Panc1 (cell line): ENCODE data around the gene IPO13. TPM values are rescaled to one million over a fixed set of nuclear protein-coding genes. Genes with fewer than 3 reads are reported as not detected.

Experiments used
- ATAC-seq: fragments of 200-7000 bp; cut with Tn5 transposase; 2 replicates; pipeline ENCODE4 v1.9.1; 2020; ENCODE audit warnings: mild to moderate bottlenecking, moderate library complexity
- BruUV-seq: library from RNA; stranded (reverse); fragments of 400-500 nt; replicated peaks from 2 replicates; lab custom pipeline; 2021; lab: Mats Ljungman, UMichigan
- CTCF ChIA-PET: fragments of 300-600 bp; sonication (Branson Sonifier 250); formaldehyde crosslinking; loops from one replicate; lab custom pipeline; 2022; ENCODE audit warnings: antibody characterized with exemption; lab: Charles Lee
- POLR2A ChIA-PET: fragments of 300-600 bp; sonication (Branson Sonifier 250); formaldehyde crosslinking; loops from one replicate; lab custom pipeline; 2022; ENCODE audit warnings: antibody characterized with exemption; lab: Charles Lee
- DNase-seq: peaks from one replicate; pipeline ENCODE4 v3.0.0-alpha.2; 2010; ENCODE audit warnings: low read depth, low spot score
- H3K27ac ChIP-seq: 2 replicates; pipeline ENCODE4 v1.5.1; 2011; ENCODE audit warnings: mild to moderate bottlenecking, low read length, inconsistent platforms
- H3K27me3 ChIP-seq: fragments of 200-500 bp; sonication (Bioruptor generic); 2 replicates; pipeline ENCODE4 v1.6.0; 2014; ENCODE audit warnings: low read length, inconsistent platforms; ENCODE audit not compliant: control insufficient read depth, insufficient read depth
- H3K36me3 ChIP-seq: fragments of 200-500 bp; sonication (Bioruptor generic); 2 replicates; pipeline ENCODE4 v1.5.1; 2014; ENCODE audit warnings: inconsistent platforms, mild to moderate bottlenecking, low read length, moderate library complexity; ENCODE audit not compliant: control insufficient read depth, insufficient read depth
- H3K4me1 ChIP-seq: 2 replicates; pipeline ENCODE4 v1.5.1; 2011; ENCODE audit warnings: inconsistent platforms, mild to moderate bottlenecking, low read length, moderate library complexity; ENCODE audit not compliant: control insufficient read depth, insufficient read depth
- H3K4me3 ChIP-seq, 2 experiments: 2 replicates each; pipeline ENCODE4 v1.5.1; 2011 to 2012; ENCODE audit warnings: low read depth in 2 of 2, low read length in 2 of 2, mild to moderate bottlenecking in 2 of 2, inconsistent platforms in 1 of 2, moderate library complexity in 1 of 2
- H3K9me3 ChIP-seq: fragments of 200-500 bp; sonication (Bioruptor generic); 2 replicates; pipeline ENCODE4 v1.5.1; 2014; ENCODE audit warnings: low read depth, mild to moderate bottlenecking, inconsistent platforms, low read length, moderate library complexity; ENCODE audit not compliant: control insufficient read depth, insufficient read depth
- CTCF ChIP-seq: fragments of 450-650 bp; IDR thresholded peaks from 2 replicates; pipeline ENCODE4 v1.5.1; 2017; ENCODE audit warnings: mild to moderate bottlenecking
- POLR2AphosphoS5 ChIP-seq: IDR thresholded peaks from 2 replicates; pipeline ENCODE4 v1.6.1; 2012; ENCODE audit warnings: mild to moderate bottlenecking, low read depth, low read length, moderate library complexity
- REST ChIP-seq, 2 experiments: IDR thresholded peaks; 2 replicates each; pipeline ENCODE4 v1.6.1; 2011 to 2012; ENCODE audit warnings: low read depth in 2 of 2, control low read depth in 1 of 2, low read length in 1 of 2, mild to moderate bottlenecking in 1 of 2, moderate library complexity in 1 of 2; ENCODE audit not compliant: insufficient read depth in 1 of 2
- SIN3A ChIP-seq: IDR thresholded peaks from 2 replicates; pipeline ENCODE4 v1.6.1; 2012; ENCODE audit warnings: low read depth, mild to moderate bottlenecking, low read length, moderate library complexity, borderline replicate concordance; ENCODE audit not compliant: insufficient read depth
- TCF7L2 ChIP-seq: IDR thresholded peaks from 2 replicates; pipeline ENCODE4 v1.6.1; 2011; ENCODE audit warnings: mild to moderate bottlenecking, low read depth, low read length, inconsistent platforms
- in situ Hi-C: cut with HindIII; loops from 2 replicates; pipeline ENCODE4 v1.10.0; 2016; ENCODE audit warnings: low sequenced_read_pairs, low pct_unique_long_range_greater_than_20kb
- intact Hi-C: fragments of 100-400 bp; cut with micrococcal nuclease; formaldehyde crosslinking; loops from one replicate; pipeline ENCODE4 v1.10.0; 2022; ENCODE audit not compliant: unreplicated experiment
- total RNA-seq: library from RNA; stranded (reverse); gene quantifications from one replicate; pipeline ENCODE4 v1.2.1, GENCODE V29; 2021; ENCODE audit not compliant: unreplicated experiment

The IPO13 gene
- total RNA-seq, 1 experiment from 2014 or later, result 40.0 TPM

GRCh38 chr1:43978551-43979260 is 32.0 kb downstream of the IPO13 start, which contains the start of gene B4GALT2:
B4GALT2 (plus strand) TSS chr1:43979210; CDS start chr1:43981161, 1,951 bp downstream.
- Histone ChIP-seq H3K36me3 (peaks cover 4% of the 10 kb centered on the region; the same call in 1 of the 2 replicates), H3K9me3 (no peaks in the 10 kb centered on the region), H3K4me1 (peaks cover 40% of the 10 kb centered on the region), H3K27ac (peak within 1 kb of the TSS; percentile 89), H3K4me3 (peak within 1 kb of the TSS; percentile 63 to 75), H3K27me3 (no peaks in the 10 kb centered on the region)
- in situ Hi-C loops, result no loop called here
- BruUV-seq, result no TSS peak
- POLR2A ChIA-PET, result no interaction called here
- intact Hi-C loops, result no loop called here
- CTCF ChIA-PET, result no interaction called here
- DNase-seq (no peak), ATAC-seq (peak; percentile 49)
- no peak for TF ChIP-seq TCF7L2
- TF ChIP-seq CTCF, result no peak
- TF ChIP-seq POLR2AphosphoS5, result peak; percentile 38; the same call in 1 of the 2 replicates
- 0 out of 2 replicates have a peak, but pooled peaks have one; percentile 29 for TF ChIP-seq SIN3A

- no peaks in the 10 kb centered on the region for H3K27me3 ChIP-seq
- peaks cover 35% of the 10 kb centered on the region for H3K4me1 ChIP-seq
- peak; percentile 8 for ATAC-seq
- no TSS peak for BruUV-seq
- CTCF ChIA-PET, result no interaction called here
- H3K9me3 ChIP-seq, result no peaks in the 10 kb centered on the region
- intact Hi-C loops (no loop called here), in situ Hi-C loops (no loop called here)
- peaks cover 4% of the 10 kb centered on the region; the same call in 1 of the 2 replicates for H3K36me3 ChIP-seq
- POLR2A ChIA-PET, result no interaction called here
- no peak overlapping the region for H3K27ac ChIP-seq
- no peak for DNase-seq
- peak overlapping the region; percentile 63 to 75 for H3K4me3 ChIP-seq
- TF ChIP-seq SIN3A (no peak), POLR2AphosphoS5 (no peak)
Observed at GRCh38 chr1:43979261-43979527, 32.4 kb downstream of the IPO13 start.

- intact Hi-C loops, result no loop called here
- ChIA-PET CTCF (no interaction called here), POLR2A (no interaction called here)
- BruUV-seq, result no TSS peak
- in situ Hi-C loops, result no loop called here
- peak overlapping the region; percentile 63 to 75 for H3K4me3 ChIP-seq
- no peak for TF ChIP-seq REST (IDR thresholded peaks at IDR 0.05; ENCODE audit: insufficient read depth in 1 of 2, low read depth in 2 of 2, low read length in 1 of 2)
- TF ChIP-seq TCF7L2, result no peak
- TF ChIP-seq SIN3A, result no peak
- no peak for TF ChIP-seq POLR2AphosphoS5
- TF ChIP-seq CTCF, result no peak
- H3K9me3 ChIP-seq, result no peaks in the 10 kb centered on the region
- H3K27me3 ChIP-seq, result no peaks in the 10 kb centered on the region
- H3K27ac ChIP-seq, result peak overlapping the region; percentile 89
- DNase-seq (no peak), ATAC-seq (peak; percentile 20; the same call in 1 of the 2 replicates)
- peaks cover 35% of the 10 kb centered on the region for H3K4me1 ChIP-seq
- H3K36me3 ChIP-seq, result peaks cover 4% of the 10 kb centered on the region; the same call in 1 of the 2 replicates
Observed at GRCh38 chr1:43979528-43980254, 32.9 kb downstream of the IPO13 start.
